ENCODE data around the gene HBD. TPM values are rescaled to one million over a fixed set of nuclear protein-coding genes. Genes with fewer than 3 reads are reported as not detected.

The HBD gene
- total RNA-seq (not detected in 2 replicates), polyA plus RNA-seq (0.84 TPM in 1 of 2 replicates, not detected in the other), polyA minus RNA-seq (4.1 TPM in 1 of 2 replicates, not detected in the other)
- 0.19 TPM for total RNA-seq (2013)

- Mint-ChIP-seq H3K4me3 (no peak within 1 kb of the TSS), H3K4me1 (peaks cover 6% of the 10 kb centered on the region), H3K27me3 (peaks cover 6% of the 10 kb centered on the region), H3K27ac (no peak within 1 kb of the TSS), H3K9me3 (ENCODE audit: insufficient read depth) (no peaks in the 10 kb centered on the region)
- Histone ChIP-seq H3K4me2 (replicated peaks; ENCODE audit: low read depth, low read length, poor library complexity, severe bottlenecking) (no peak within 1 kb of the TSS), H3K27me3 (replicated peaks in 1 of 4; ENCODE audit: control extremely low read depth in 1 of 4, control insufficient read depth in 3 of 4, insufficient read depth in 4 of 4, low read length in 3 of 4) (no peaks in the 10 kb centered on the region), H3K36me3 (replicated peaks in 1 of 2; ENCODE audit: control extremely low read depth in 1 of 2, control insufficient read depth in 1 of 2, extremely low read depth in 1 of 2, insufficient read depth in 2 of 2, low read length in 1 of 2) (no peaks in the 10 kb centered on the region), H3K9me3 (ENCODE audit: control extremely low read depth in 1 of 3, control insufficient read depth in 2 of 3, insufficient read depth in 1 of 3, low read length in 2 of 3) (no peaks in the 10 kb centered on the region), H3K27ac (ENCODE audit: low read length in 2 of 2) (no peak within 1 kb of the TSS), H4K20me1 (ENCODE audit: control insufficient read depth, insufficient read depth, low read length, poor library complexity, severe bottlenecking) (no peaks in the 10 kb centered on the region), H3K9ac (ENCODE audit: low read length) (no peak within 1 kb of the TSS), H3K79me2 (ENCODE audit: control insufficient read depth, insufficient read depth, low read length) (no peaks in the 10 kb centered on the region), H3K4me3 (ENCODE audit: control extremely low read depth in 1 of 5, extremely low read depth in 1 of 5, insufficient read depth in 1 of 5, low read depth in 2 of 5, low read length in 4 of 5) (no peak within 1 kb of the TSS), H2AFZ (ENCODE audit: insufficient read depth, low read depth, low read length, poor library complexity, severe bottlenecking) (no peak within 1 kb of the TSS), H3K4me1 (ENCODE audit: control insufficient read depth in 2 of 2, insufficient read depth in 2 of 2, low read length in 2 of 2) (no peaks in the 10 kb centered on the region)
- ChIA-PET POLR2A (no interaction called here), CTCF (no interaction called here)
- WGBS (ENCODE audit: insufficient coverage) = no CpG with 5 or more reads among the region's 2 CpGs
- ATAC-seq (ENCODE audit: low read depth) (no peak), DNase-seq (no peak)
- TF ChIP-seq CTCF (IDR thresholded peaks at IDR 0.05) = no peak
- TF ChIP-seq EZH2 (IDR thresholded peaks at IDR 0.05; ENCODE audit: borderline replicate concordance, insufficient read depth, low read depth, low read length, poor library complexity, severe bottlenecking) = no peak
- intact Hi-C loops (cut with micrococcal nuclease) = no loop called here
Observed at GRCh38 chr11:5234381-5234834, at the start of gene HBD. TSS of gene HBD (minus strand) at chr11:5234483. CDS start at chr11:5234433, 50 bp downstream.

DNA sequence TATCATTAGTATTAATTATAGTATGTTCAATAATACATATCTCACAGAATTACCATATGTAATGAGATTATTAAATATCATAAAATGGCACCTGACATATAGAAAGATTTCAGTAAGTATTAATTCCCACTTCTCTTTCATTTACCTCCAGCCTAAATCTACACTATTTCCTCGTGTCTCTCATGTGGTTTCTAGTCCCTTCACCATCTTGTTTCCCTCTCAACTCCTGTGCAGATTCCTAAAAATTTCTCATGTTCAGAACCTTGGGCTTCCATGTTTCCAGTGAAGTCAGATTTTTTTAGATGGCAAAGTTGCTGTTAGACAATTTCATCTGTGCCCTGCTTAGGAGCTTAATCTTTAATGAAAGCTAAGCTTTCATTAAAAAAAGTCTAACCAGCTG lies 49.6 kb upstream of the HBD start:
- Mint-ChIP-seq H3K9me3 (ENCODE audit: insufficient read depth) (no peaks in the 10 kb centered on the region), H3K27me3 (peaks cover 3% of the 10 kb centered on the region), H3K4me1 (no peaks in the 10 kb centered on the region), H3K27ac (no peak overlapping the region), H3K4me3 (no peak overlapping the region)
- CTCF ChIA-PET = interaction anchor here (0.6 kb wide), 1 partner anchor 383 kb away, joined by 3 read pairs; no protein-coding TSS in a partner anchor
- Histone ChIP-seq H3K27me3 (replicated peaks in 1 of 4; ENCODE audit: control extremely low read depth in 1 of 4, control insufficient read depth in 3 of 4, insufficient read depth in 4 of 4, low read length in 3 of 4) (no peaks in the 10 kb centered on the region), H3K79me2 (ENCODE audit: control insufficient read depth, insufficient read depth, low read length) (no peaks in the 10 kb centered on the region), H2AFZ (ENCODE audit: insufficient read depth, low read depth, low read length, poor library complexity, severe bottlenecking) (no peak overlapping the region), H3K9me3 (ENCODE audit: control extremely low read depth in 1 of 3, control insufficient read depth in 2 of 3, insufficient read depth in 1 of 3, low read length in 2 of 3) (no peaks in the 10 kb centered on the region), H3K4me3 (ENCODE audit: control extremely low read depth in 1 of 5, extremely low read depth in 1 of 5, insufficient read depth in 1 of 5, low read depth in 2 of 5, low read length in 4 of 5) (no peak overlapping the region), H3K27ac (ENCODE audit: low read length in 2 of 2) (no peak overlapping the region), H3K4me1 (ENCODE audit: control insufficient read depth in 2 of 2, insufficient read depth in 2 of 2, low read length in 2 of 2) (no peaks in the 10 kb centered on the region), H3K9ac (ENCODE audit: low read length) (no peak overlapping the region), H4K20me1 (ENCODE audit: control insufficient read depth, insufficient read depth, low read length, poor library complexity, severe bottlenecking) (no peaks in the 10 kb centered on the region), H3K4me2 (replicated peaks; ENCODE audit: low read depth, low read length, poor library complexity, severe bottlenecking) (no peak overlapping the region), H3K36me3 (replicated peaks in 1 of 2; ENCODE audit: control extremely low read depth in 1 of 2, control insufficient read depth in 1 of 2, extremely low read depth in 1 of 2, insufficient read depth in 2 of 2, low read length in 1 of 2) (no peaks in the 10 kb centered on the region)
- TF ChIP-seq EZH2 (IDR thresholded peaks at IDR 0.05; ENCODE audit: borderline replicate concordance, insufficient read depth, low read depth, low read length, poor library complexity, severe bottlenecking) = no peak
- no peak for TF ChIP-seq CTCF (IDR thresholded peaks at IDR 0.05)
- POLR2A ChIA-PET = no interaction called here
- no peak for ATAC-seq (ENCODE audit: low read depth)
- no peak for DNase-seq
- intact Hi-C loops (cut with micrococcal nuclease) = no loop called here
- 43% methylated on average over 1 of the region's 1 CpG for WGBS (ENCODE audit: insufficient coverage)
